DND-41 (cell line): Measurements from ENCODE around the gene TREX2.

Experiments used
- CTCF ChIP-seq: IDR thresholded peaks from 2 replicates; pipeline ENCODE4 v1.5.1; 2012; ENCODE audit warnings: borderline replicate concordance, low read length, moderate library complexity, mild to moderate bottlenecking; ENCODE audit not compliant: poor library complexity, severe bottlenecking; ENCODE audit errors: extremely low read depth
- EZH2 ChIP-seq: IDR thresholded peaks from 3 replicates; pipeline ENCODE4 v1.6.1; 2012; ENCODE audit warnings: borderline replicate concordance, low read depth, mild to moderate bottlenecking, moderate library complexity, low read length, inconsistent platforms; ENCODE audit not compliant: severe bottlenecking

- TF ChIP-seq CTCF, result no peak
- TF ChIP-seq EZH2, result no peak
Observed at GRCh38 chrX:153446950-153447580, 1.2 kb upstream of the TREX2 start.
